Pulmonary artery endothelial cell (primary cell): ENCODE measurements around the gene SLC6A9. TPM values are rescaled to one million over a fixed set of nuclear protein-coding genes. Genes with fewer than 3 reads are reported as not detected.

Experiments used
- DNase-seq: peaks from one replicate; pipeline ENCODE4 v3.0.0-alpha.2; 2011; ENCODE audit warnings: low read depth, low spot score
- total RNA-seq: library from RNA; depleted of rRNA; stranded (reverse); fragments of >200 nt; gene quantifications from 2 replicates; pipeline ENCODE4 v1.2.3, GENCODE V29; 2014

The SLC6A9 gene
- total RNA-seq, 1 donor from 2014 or later: 0.40 TPM

GRCh38 chr1:43984855-43985254 lies 46.4 kb downstream of the SLC6A9 start:
- no peak for DNase-seq

GRCh38 chr1:43983253-43983899 lies 47.9 kb downstream of the SLC6A9 start:
- DNase-seq: no peak

- no peak for DNase-seq
Observed at GRCh38 chr1:43982808-43983207, 48.5 kb downstream of the SLC6A9 start.

- no peak for DNase-seq
Observed at GRCh38 chr1:43982241-43982640, 49.0 kb downstream of the SLC6A9 start.

- no peak for DNase-seq
Observed at GRCh38 chr1:43981636-43982035, 49.6 kb downstream of the SLC6A9 start.

GRCh38 chr1:43981135-43981491 lies 50.1 kb downstream of the SLC6A9 start:
- no peak for DNase-seq

GRCh38 chr1:43980255-43981134 lies 50.8 kb downstream of the SLC6A9 start:
- no peak for DNase-seq

- no peak for DNase-seq
Observed at GRCh38 chr1:43979528-43980254, 51.6 kb downstream of the SLC6A9 start.

- DNase-seq: no peak
Observed at GRCh38 chr1:43979261-43979527, 52.1 kb downstream of the SLC6A9 start.

GRCh38 chr1:43978551-43979260 lies 52.6 kb downstream of the SLC6A9 start, which contains the start of gene B4GALT2:
Gene B4GALT2, plus strand, starts transcription at chr1:43979210. Its CDS starts 1,951 bp downstream, at chr1:43981161.
- DNase-seq: no peak

GRCh38 chr1:43978264-43978550 lies 53.1 kb downstream of the SLC6A9 start:
- DNase-seq: no peak

- DNase-seq: no peak
Observed at GRCh38 chr1:43977376-43978263, 53.6 kb downstream of the SLC6A9 start.

GRCh38 chr1:43976890-43977289 lies 54.4 kb downstream of the SLC6A9 start:
- DNase-seq: no peak

- DNase-seq: no peak
Observed at GRCh38 chr1:43976045-43976444, 55.2 kb downstream of the SLC6A9 start.

GRCh38 chr1:43975249-43975961 lies 55.9 kb downstream of the SLC6A9 start:
- DNase-seq: no peak

- DNase-seq: peak; percentile 71
Observed at GRCh38 chr1:43974443-43975248, 56.6 kb downstream of the SLC6A9 start, which contains the start of gene ATP6V0B. Gene ATP6V0B, plus strand, starts transcription at chr1:43974960. Its CDS starts 81 bp downstream, at chr1:43975041.

GRCh38 chr1:43973981-43974442 lies 57.2 kb downstream of the SLC6A9 start:
- DNase-seq: no peak

- no peak for DNase-seq
Observed at GRCh38 chr1:43971336-43971980, 59.8 kb downstream of the SLC6A9 start.

- DNase-seq: no peak
Observed at GRCh38 chr1:43970911-43971310, 60.4 kb downstream of the SLC6A9 start.
